GM12801 (cell line): ENCODE measurements around the gene UGP2.

Experiments used
- CTCF ChIP-seq: IDR thresholded peaks from one replicate; pipeline ENCODE4 v1.5.1; 2011; ENCODE audit warnings: control low read depth; ENCODE audit not compliant: insufficient read length; ENCODE audit errors: extremely low read depth

Gene UGP2

GRCh38 chr2:63843093-63843492, 1.4 kb downstream of the UGP2 start:
- TF ChIP-seq CTCF: no peak

- TF ChIP-seq CTCF: no peak
Measured at GRCh38 chr2:63843791-63844190, 2.1 kb downstream of the UGP2 start.

DNA sequence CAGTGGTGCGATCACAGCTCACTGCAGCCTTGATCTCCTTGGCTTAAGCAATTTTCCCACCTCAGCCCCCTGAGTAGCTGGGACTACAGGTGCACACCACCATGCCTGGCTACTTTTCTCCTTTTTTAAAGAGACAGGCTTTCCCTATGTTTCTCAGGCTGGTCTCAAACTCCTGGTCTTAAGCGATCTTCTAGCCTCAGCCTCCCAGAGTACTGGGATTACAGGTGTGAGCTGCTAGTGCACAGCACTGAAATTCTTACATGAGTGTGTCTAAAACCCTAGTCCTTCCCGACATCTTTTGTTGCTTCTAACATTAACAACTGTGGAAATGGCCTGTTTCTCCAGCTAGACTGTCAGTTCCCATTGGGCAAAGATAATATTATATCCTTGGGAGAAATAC, 2.9 kb downstream of the UGP2 start:
- no peak for TF ChIP-seq CTCF

DNA sequence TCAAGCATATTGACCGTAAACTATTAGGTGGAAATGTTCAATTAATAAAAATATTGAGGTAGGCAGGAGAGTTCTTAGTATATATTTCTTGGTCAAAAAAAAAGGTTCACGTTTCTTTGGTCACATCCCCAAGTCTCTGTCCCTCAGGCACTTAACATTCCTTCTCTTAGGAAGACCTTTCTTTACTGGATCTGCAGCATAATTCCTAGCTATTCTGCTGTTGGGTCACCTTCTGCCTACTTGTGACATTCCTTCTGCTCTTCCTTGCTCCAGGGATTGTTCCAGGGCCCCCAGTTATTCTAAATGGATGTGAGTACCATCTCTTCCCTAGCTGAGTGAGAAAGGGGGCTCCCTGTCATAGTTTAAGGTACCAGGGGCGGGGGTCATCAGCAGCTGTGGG, 4.2 kb downstream of the UGP2 start:
- TF ChIP-seq CTCF: no peak

GRCh38 chr2:63846487-63846886, 4.8 kb downstream of the UGP2 start:
- no peak for TF ChIP-seq CTCF

GRCh38 chr2:63849381-63850203, 7.9 kb downstream of the UGP2 start:
- TF ChIP-seq CTCF: no peak

- no peak for TF ChIP-seq CTCF
Measured at GRCh38 chr2:63850204-63850571, 8.5 kb downstream of the UGP2 start.

DNA sequence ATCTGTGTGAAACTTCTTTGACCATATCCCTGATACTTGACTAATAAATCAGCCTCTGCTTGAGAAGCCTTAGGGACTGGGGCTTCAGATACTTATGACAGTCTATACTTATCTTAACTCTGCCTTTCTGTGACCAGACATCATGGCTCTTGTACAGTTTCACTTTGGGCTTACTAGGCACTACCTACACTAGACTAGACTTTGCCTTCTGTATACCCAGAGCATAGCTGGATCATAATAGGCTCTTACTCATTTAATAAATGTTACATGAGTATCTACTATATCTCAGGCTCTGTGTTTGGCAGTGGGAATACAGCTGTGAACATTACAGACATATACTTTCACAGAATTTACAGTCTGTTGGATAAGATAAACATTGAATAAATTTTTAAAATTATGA, 9.0 kb downstream of the UGP2 start:
- no peak for TF ChIP-seq CTCF
